Measurements from ENCODE around the gene MRPS24. TPM values are rescaled to one million over a fixed set of nuclear protein-coding genes. Genes with fewer than 3 reads are reported as not detected.

MRPS24 gene
- total RNA-seq, 1 donor from 2014 or later: 93.9 TPM

- Mint-ChIP-seq H3K36me3 (ENCODE audit: low read depth, unreplicated experiment) (peaks cover 2% of the 10 kb centered on the region), H3K27ac (ENCODE audit: unreplicated experiment) (no peak overlapping the region), H3K4me3 (ENCODE audit: unreplicated experiment) (no peak overlapping the region), H3K27me3 (ENCODE audit: low read depth, unreplicated experiment) (no peaks in the 10 kb centered on the region), H3K4me1 (ENCODE audit: low read depth, unreplicated experiment) (peaks cover 22% of the 10 kb centered on the region), H3K9me3 (ENCODE audit: unreplicated experiment) (no peaks in the 10 kb centered on the region)
- peaks cover 74% of the 10 kb centered on the region for H3K79me2 ChIP-seq (ENCODE audit: insufficient read depth, low read length)
- no peaks in the 10 kb centered on the region for H3K9me3 ChIP-seq (ENCODE audit: insufficient read depth, low read depth, low read length)
- H3K27ac ChIP-seq (ENCODE audit: low read depth, low read length): no peak overlapping the region
- H3K4me2 ChIP-seq (ENCODE audit: low read length): no peak overlapping the region
- no peak overlapping the region for H2AFZ ChIP-seq (ENCODE audit: low read depth, low read length)
- TF ChIP-seq EZH2 (IDR thresholded peaks at IDR 0.05; ENCODE audit: insufficient read depth, low read length) (no peak), CTCF (IDR thresholded peaks at IDR 0.05; ENCODE audit: insufficient read depth, low read depth, low read length) (no peak)
- no peak for DNase-seq (ENCODE audit: low read depth)
- H3K27me3 ChIP-seq (ENCODE audit: insufficient read depth, low read length): no peaks in the 10 kb centered on the region
- H3K36me3 ChIP-seq (ENCODE audit: insufficient read depth, low read length): peaks cover 2% of the 10 kb centered on the region
- H4K20me1 ChIP-seq (ENCODE audit: insufficient read depth, low read length): peaks cover 56% of the 10 kb centered on the region
- no peak for FAIRE-seq
- no peaks in the 10 kb centered on the region for H3K4me1 ChIP-seq (ENCODE audit: insufficient read depth, low read length)
- H3K9ac ChIP-seq (ENCODE audit: low read length): no peak overlapping the region
- H3K4me3 ChIP-seq (ENCODE audit: insufficient read depth, low read depth, low read length): no peak overlapping the region
Observed at GRCh38 chr7:43891069-43891955, 22.0 kb upstream of the MRPS24 start.

GRCh38 chr7:43890468-43890867, 21.2 kb upstream of the MRPS24 start:
- H3K36me3 Mint-ChIP-seq (ENCODE audit: low read depth, unreplicated experiment): peaks cover 2% of the 10 kb centered on the region
- no peaks in the 10 kb centered on the region for H3K27me3 ChIP-seq (ENCODE audit: insufficient read depth, low read length)
- FAIRE-seq (no peak), DNase-seq (ENCODE audit: low read depth) (no peak)
- no peak for TF ChIP-seq EZH2 (IDR thresholded peaks at IDR 0.05; ENCODE audit: insufficient read depth, low read length)
- TF ChIP-seq CTCF (IDR thresholded peaks at IDR 0.05; ENCODE audit: insufficient read depth, low read depth, low read length): no peak
- no peaks in the 10 kb centered on the region for H3K4me1 ChIP-seq (ENCODE audit: insufficient read depth, low read length)
- H3K4me1 Mint-ChIP-seq (ENCODE audit: low read depth, unreplicated experiment): peaks cover 22% of the 10 kb centered on the region
- no peak overlapping the region for H3K9ac ChIP-seq (ENCODE audit: low read length)
- no peaks in the 10 kb centered on the region for H3K9me3 Mint-ChIP-seq (ENCODE audit: unreplicated experiment)
- H3K27me3 Mint-ChIP-seq (ENCODE audit: low read depth, unreplicated experiment): no peaks in the 10 kb centered on the region
- no peak overlapping the region for H2AFZ ChIP-seq (ENCODE audit: low read depth, low read length)
- no peaks in the 10 kb centered on the region for H3K9me3 ChIP-seq (ENCODE audit: insufficient read depth, low read depth, low read length)
- peaks cover 65% of the 10 kb centered on the region for H3K79me2 ChIP-seq (ENCODE audit: insufficient read depth, low read length)
- no peak overlapping the region for H3K4me2 ChIP-seq (ENCODE audit: low read length)
- no peak overlapping the region for H3K4me3 Mint-ChIP-seq (ENCODE audit: unreplicated experiment)
- H3K36me3 ChIP-seq (ENCODE audit: insufficient read depth, low read length): peaks cover 4% of the 10 kb centered on the region
- H4K20me1 ChIP-seq (ENCODE audit: insufficient read depth, low read length): peaks cover 54% of the 10 kb centered on the region
- no peak overlapping the region for H3K27ac Mint-ChIP-seq (ENCODE audit: unreplicated experiment)
- H3K27ac ChIP-seq (ENCODE audit: low read depth, low read length): no peak overlapping the region
- no peak overlapping the region for H3K4me3 ChIP-seq (ENCODE audit: insufficient read depth, low read depth, low read length)
